ENCODE results near the gene MYO1D. TPM values are rescaled to one million over a fixed set of nuclear protein-coding genes. Genes with fewer than 3 reads are reported as not detected.

MYO1D gene
- polyA plus RNA-seq, 10 donors = 3.8 to 7.8 (median 5.4) TPM

GRCh38 chr17:32627239-32627996, 249.5 kb downstream of the MYO1D start:
- DNase-seq = peak in 1 of 3 donors; percentile 21

GRCh38 chr17:32626379-32626791, 250.5 kb downstream of the MYO1D start:
- DNase-seq = peak in 1 of 3 donors; percentile 34

- DNase-seq = peak in 2 of 3 donors; percentile 31 to 44
Measured at GRCh38 chr17:32625971-32626370, 251.0 kb downstream of the MYO1D start.

- no peak for DNase-seq
Measured at GRCh38 chr17:32623196-32623595, 253.7 kb downstream of the MYO1D start.

- DNase-seq = no peak
Measured at GRCh38 chr17:32622540-32622939, 254.4 kb downstream of the MYO1D start.

GRCh38 chr17:32621612-32622312, 255.2 kb downstream of the MYO1D start:
- no peak for DNase-seq

GRCh38 chr17:32615326-32615725, 261.6 kb downstream of the MYO1D start:
- DNase-seq = no peak

GRCh38 chr17:32610943-32611342, 266.0 kb downstream of the MYO1D start:
- DNase-seq = no peak

GRCh38 chr17:32609884-32610650, 266.9 kb downstream of the MYO1D start:
- DNase-seq = no peak

- peak in 1 of 3 donors; percentile 12 for DNase-seq
Measured at GRCh38 chr17:32609085-32609484, 267.8 kb downstream of the MYO1D start.

- DNase-seq = no peak
Measured at GRCh38 chr17:32608267-32608666, 268.7 kb downstream of the MYO1D start.

- no peak for DNase-seq
Measured at GRCh38 chr17:32604966-32605365, 272.0 kb downstream of the MYO1D start.

GRCh38 chr17:32602396-32602795, 274.5 kb downstream of the MYO1D start:
- no peak for DNase-seq

GRCh38 chr17:32601866-32602265, 275.1 kb downstream of the MYO1D start:
- no peak for DNase-seq

GRCh38 chr17:32596628-32597027, 280.3 kb downstream of the MYO1D start:
- DNase-seq = peak in 2 of 3 donors; percentile 16 to 44

- DNase-seq = no peak
Measured at GRCh38 chr17:32596206-32596605, 280.7 kb downstream of the MYO1D start.

- DNase-seq = no peak
Measured at GRCh38 chr17:32593003-32593402, 283.9 kb downstream of the MYO1D start.

- no peak for DNase-seq
Measured at GRCh38 chr17:32591405-32591804, 285.5 kb downstream of the MYO1D start.

GRCh38 chr17:32590974-32591373, 285.9 kb downstream of the MYO1D start:
- no peak for DNase-seq

GRCh38 chr17:32588982-32589381, 287.9 kb downstream of the MYO1D start:
- DNase-seq = no peak

GRCh38 chr17:32588135-32588534, 288.8 kb downstream of the MYO1D start:
- no peak for DNase-seq

- peak in 1 of 3 donors; percentile 49 for DNase-seq
Measured at GRCh38 chr17:32586666-32587065, 290.3 kb downstream of the MYO1D start.
